GM23338 (cell line): ENCODE data around the gene USH1G. TPM values are rescaled to one million over a fixed set of nuclear protein-coding genes. Genes with fewer than 3 reads are reported as not detected.

Experiments used
- ATAC-seq: fragments of 200-7000 bp; cut with Tn5 transposase; 3 replicates; pipeline ENCODE4 v1.9.1; 2020
- DNase-seq: peaks from one replicate; pipeline ENCODE4 v3.0.0-alpha.2; 2015; ENCODE audit warnings: low spot score
- H2AFZ ChIP-seq: fragments of 200-600 bp; sonication (generic); 2 replicates; pipeline ENCODE4 v1.8.0; 2016; ENCODE audit warnings: antibody characterized with exemption, mild to moderate bottlenecking, moderate library complexity
- H3F3A ChIP-seq: fragments of 200-600 bp; sonication (generic); replicated peaks from 2 replicates; pipeline ENCODE4 v1.8.0; 2017; ENCODE audit warnings: antibody characterized with exemption, mixed run types, low read depth
- H3K27ac ChIP-seq: fragments of 200-600 bp; sonication (generic); 2 replicates; pipeline ENCODE4 v1.6.1; 2016; ENCODE audit warnings: low read depth
- H3K27me3 ChIP-seq: fragments of 200-600 bp; sonication (generic); 2 replicates; pipeline ENCODE4 v1.8.0; 2016; ENCODE audit warnings: mild to moderate bottlenecking, mixed run types, moderate library complexity; ENCODE audit not compliant: insufficient read depth
- H3K36me3 ChIP-seq: fragments of 200-600 bp; sonication (generic); 2 replicates; pipeline ENCODE4 v1.8.0; 2016; ENCODE audit warnings: mild to moderate bottlenecking; ENCODE audit not compliant: insufficient read depth
- H3K4me1 ChIP-seq: fragments of 200-600 bp; sonication (generic); 2 replicates; pipeline ENCODE4 v1.8.0; 2016; ENCODE audit warnings: mild to moderate bottlenecking, moderate library complexity; ENCODE audit not compliant: insufficient read depth
- H3K4me2 ChIP-seq: fragments of 200-600 bp; sonication (generic); 2 replicates; pipeline ENCODE4 v1.7.1; 2017; ENCODE audit warnings: mixed run types
- H3K4me3 ChIP-seq: fragments of 200-600 bp; sonication (generic); 2 replicates; pipeline ENCODE4 v1.6.1; 2016; ENCODE audit warnings: mixed run types
- H3K79me2 ChIP-seq: fragments of 200-600 bp; sonication (generic); replicated peaks from 2 replicates; pipeline ENCODE4 v1.8.0; 2017; ENCODE audit warnings: mild to moderate bottlenecking; ENCODE audit not compliant: insufficient read depth
- H3K9me2 ChIP-seq: fragments of 200-600 bp; sonication (generic); 2 replicates; pipeline ENCODE4 v1.8.0; 2017; ENCODE audit not compliant: insufficient read depth
- H4K20me1 ChIP-seq: fragments of 200-600 bp; sonication (generic); replicated peaks from 2 replicates; pipeline ENCODE4 v1.8.0; 2017; ENCODE audit warnings: mild to moderate bottlenecking; ENCODE audit not compliant: insufficient read depth
- H3K27ac Mint-ChIP-seq: 2 replicates; pipeline ENCODE4 v1.8.0; 2020; ENCODE audit warnings: inconsistent platforms, mild to moderate bottlenecking, moderate library complexity, mixed read lengths
- H3K27me3 Mint-ChIP-seq: 3 replicates; pipeline ENCODE4 v1.8.0; 2022; ENCODE audit warnings: low read depth, mild to moderate bottlenecking, moderate library complexity, mixed read lengths, inconsistent platforms; ENCODE audit not compliant: insufficient read depth, poor library complexity
- H3K36me3 Mint-ChIP-seq: 3 replicates; pipeline ENCODE4 v1.8.0; 2021; ENCODE audit warnings: low read depth, mild to moderate bottlenecking, inconsistent platforms, moderate library complexity, mixed read lengths
- H3K4me1 Mint-ChIP-seq: 3 replicates; pipeline ENCODE4 v1.8.0; 2020; ENCODE audit warnings: mild to moderate bottlenecking, inconsistent platforms, mixed read lengths
- H3K4me3 Mint-ChIP-seq: 3 replicates; pipeline ENCODE4 v1.8.0; 2021; ENCODE audit warnings: moderate library complexity, mild to moderate bottlenecking, inconsistent platforms, mixed read lengths
- H3K9me3 Mint-ChIP-seq: 3 replicates; pipeline ENCODE4 v1.8.0; 2020; ENCODE audit warnings: moderate library complexity, mild to moderate bottlenecking, inconsistent platforms, mixed read lengths
- CREB1 ChIP-seq: fragments of 250-450 bp; sonication (Bioruptor Pico); IDR thresholded peaks from 2 replicates; pipeline ENCODE4 v1.5.0; 2020; ENCODE audit warnings: low read depth, mild to moderate bottlenecking, moderate library complexity
- CTCF ChIP-seq, 2 experiments: fragments of 200-600 bp in 1 of 2; sonication (generic) in 1 of 2; conservative IDR thresholded peaks; 2 replicates each; pipeline versions ENCODE4 v1.5.1 to v1.6.1; 2016 to 2017; ENCODE audit warnings: antibody characterized with exemption in 2 of 2, low read depth in 2 of 2, mild to moderate bottlenecking in 2 of 2, moderate library complexity in 1 of 2
- ETS1 ChIP-seq: IDR thresholded peaks from 2 replicates; pipeline ENCODE4 v1.6.1; 2016; ENCODE audit warnings: antibody characterized with exemption
- EZH2 ChIP-seq: fragments of 200-600 bp; sonication (generic); IDR thresholded peaks from one replicate; pipeline ENCODE4 v1.8.0; 2017; ENCODE audit warnings: antibody characterized with exemption, mild to moderate bottlenecking, low read depth; ENCODE audit not compliant: unreplicated experiment
- EZH2phosphoT487 ChIP-seq: fragments of 200-600 bp; sonication (generic); IDR thresholded peaks from one replicate; pipeline ENCODE4 v1.8.1; 2018; ENCODE audit warnings: antibody characterized with exemption; ENCODE audit not compliant: unreplicated experiment
- JUNB ChIP-seq: IDR thresholded peaks from one replicate; pipeline ENCODE4 v1.6.1; 2016; ENCODE audit warnings: antibody characterized with exemption; ENCODE audit not compliant: unreplicated experiment
- NANOG ChIP-seq: IDR thresholded peaks from 2 replicates; pipeline ENCODE4 v1.6.1; 2016; ENCODE audit warnings: antibody characterized with exemption, borderline replicate concordance
- POLR2AphosphoS5 ChIP-seq: IDR thresholded peaks from 2 replicates; pipeline ENCODE4 v1.6.1; 2016; ENCODE audit warnings: antibody characterized with exemption, low read depth
- REST ChIP-seq: IDR thresholded peaks from one replicate; pipeline ENCODE4 v1.6.1; 2018; ENCODE audit warnings: antibody characterized with exemption; ENCODE audit not compliant: unreplicated experiment
- STAT1 ChIP-seq: IDR thresholded peaks from one replicate; pipeline ENCODE4 v1.6.1; 2016; ENCODE audit warnings: antibody characterized with exemption; ENCODE audit not compliant: unreplicated experiment
- ZNF114 ChIP-seq: fragments of 250-450 bp; sonication (Bioruptor Pico); IDR thresholded peaks from 2 replicates; pipeline ENCODE4 v1.5.0; 2020; ENCODE audit warnings: mild to moderate bottlenecking, moderate library complexity
- ZNF331 ChIP-seq: fragments of 250-450 bp; sonication (Bioruptor Pico); IDR thresholded peaks from 2 replicates; pipeline ENCODE4 v1.5.0; 2020; ENCODE audit warnings: low read depth, mild to moderate bottlenecking, moderate library complexity
- ZNF462 ChIP-seq: fragments of 250-450 bp; sonication (Bioruptor Pico); IDR thresholded peaks from 2 replicates; pipeline ENCODE4 v1.5.0; 2020; ENCODE audit warnings: mild to moderate bottlenecking, moderate library complexity
- polyA plus RNA-seq: library from polyadenylated mRNA; unstranded; fragments of >200 nt; fragmentation: Nextera tagmentation; extraction: Ambion mirVana; gene quantifications from 2 replicates; pipeline ENCODE4 v1.2.1, GENCODE V29; 2016
- total RNA-seq: library from RNA; depleted of rRNA; stranded (reverse); fragments of >200 nt; shearing (Covaris generic); gene quantifications from 2 replicates; pipeline ENCODE4 v1.2.3, GENCODE V29; 2014

USH1G gene
- total and polyA plus RNA-seq, 2 experiments from 2014 or later, result 0.34 to 1.7 TPM

- no peak overlapping the region for H3K27ac ChIP-seq
- no peaks in the 10 kb centered on the region for H4K20me1 ChIP-seq
- TF ChIP-seq ETS1 (no peak), ZNF331 (CRISPR knock-in tag) (no peak), NANOG (no peak), ZNF462 (CRISPR knock-in tag) (no peak), STAT1 (no peak), CTCF (conservative IDR thresholded peaks at IDR 0.05; ENCODE audit: low read depth in 2 of 2) (no peak), CREB1 (CRISPR knock-in tag) (no peak), EZH2phosphoT487 (no peak), ZNF114 (CRISPR knock-in tag) (no peak), POLR2AphosphoS5 (no peak), JUNB (no peak), REST (no peak), EZH2 (no peak)
- H3K27me3 ChIP-seq, result peaks cover 8% of the 10 kb centered on the region; the same call in 1 of the 2 replicates
- no peaks in the 10 kb centered on the region for H3K9me2 ChIP-seq
- ATAC-seq, result no peak
- no peak overlapping the region for H3K4me3 Mint-ChIP-seq
- H3K36me3 ChIP-seq, result no peaks in the 10 kb centered on the region; the same call in 1 of the 2 replicates
- DNase-seq, result no peak
- H3K79me2 ChIP-seq, result no peaks in the 10 kb centered on the region
- no peak overlapping the region for H3K27ac Mint-ChIP-seq
- no peaks in the 10 kb centered on the region; the same call in 2 of the 3 replicates for H3K36me3 Mint-ChIP-seq
- no peak overlapping the region for H3K4me2 ChIP-seq
- no peaks in the 10 kb centered on the region for H3F3A ChIP-seq
- no peak overlapping the region for H2AFZ ChIP-seq
- H3K4me1 ChIP-seq, result no peaks in the 10 kb centered on the region
- no peaks in the 10 kb centered on the region; the same call in 2 of the 3 replicates for H3K9me3 Mint-ChIP-seq
- H3K4me1 Mint-ChIP-seq, result peaks cover 8% of the 10 kb centered on the region
- H3K4me3 ChIP-seq, result no peak overlapping the region
- H3K27me3 Mint-ChIP-seq, result peaks cover 7% of the 10 kb centered on the region
These were observed 6.8 kb downstream of the USH1G start for GRCh38 chr17:74916136-74916850.
